GM12873 (cell line): ENCODE measurements around the gene PIGH.

Source experiments
- TF ChIP-seq, protein P1 (sequence below): IDR thresholded peaks from 2 replicates; pipeline ENCODE4 v1.5.1; 2012; ENCODE audit warnings: low read depth, mild to moderate bottlenecking, moderate library complexity, low read length, control low read depth; ENCODE audit not compliant: insufficient read depth; ENCODE audit errors: missing control alignments

The PIGH gene

DNA sequence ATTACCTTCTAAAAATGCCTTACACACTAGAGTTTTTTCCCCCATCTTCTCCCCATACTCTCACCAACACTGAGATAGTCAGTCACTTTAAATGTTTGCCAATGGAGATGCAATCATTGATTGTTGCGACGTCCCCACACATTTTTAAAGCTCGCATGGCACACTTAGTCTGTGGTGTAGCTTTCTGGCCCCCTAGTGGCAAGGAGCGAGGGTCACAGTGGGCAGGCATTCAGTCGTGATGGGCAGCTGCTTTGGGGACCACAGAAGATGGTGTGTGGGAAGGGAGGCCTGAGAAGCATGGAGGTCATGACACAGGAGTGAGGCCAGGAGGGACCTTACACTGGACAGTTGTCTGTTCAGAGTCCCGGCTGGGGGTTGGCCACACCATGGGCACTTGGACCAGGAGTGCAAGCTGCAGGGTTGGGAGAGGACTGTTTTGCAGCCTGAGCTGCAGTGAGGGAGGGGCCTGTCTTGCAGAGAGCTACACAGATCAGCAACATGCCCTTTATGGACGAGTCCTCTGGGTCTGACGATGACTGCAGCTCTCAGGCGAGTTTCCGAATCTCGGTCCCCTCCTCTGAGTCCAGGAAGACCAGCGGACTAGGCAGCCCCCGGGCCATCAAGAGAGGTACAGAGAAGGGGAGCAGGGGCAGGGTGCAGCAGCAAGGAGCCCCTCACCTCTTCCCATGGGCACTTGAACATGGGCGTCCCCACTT is 28.6 kb downstream of the PIGH start:
- TF ChIP-seq, protein P1, sequence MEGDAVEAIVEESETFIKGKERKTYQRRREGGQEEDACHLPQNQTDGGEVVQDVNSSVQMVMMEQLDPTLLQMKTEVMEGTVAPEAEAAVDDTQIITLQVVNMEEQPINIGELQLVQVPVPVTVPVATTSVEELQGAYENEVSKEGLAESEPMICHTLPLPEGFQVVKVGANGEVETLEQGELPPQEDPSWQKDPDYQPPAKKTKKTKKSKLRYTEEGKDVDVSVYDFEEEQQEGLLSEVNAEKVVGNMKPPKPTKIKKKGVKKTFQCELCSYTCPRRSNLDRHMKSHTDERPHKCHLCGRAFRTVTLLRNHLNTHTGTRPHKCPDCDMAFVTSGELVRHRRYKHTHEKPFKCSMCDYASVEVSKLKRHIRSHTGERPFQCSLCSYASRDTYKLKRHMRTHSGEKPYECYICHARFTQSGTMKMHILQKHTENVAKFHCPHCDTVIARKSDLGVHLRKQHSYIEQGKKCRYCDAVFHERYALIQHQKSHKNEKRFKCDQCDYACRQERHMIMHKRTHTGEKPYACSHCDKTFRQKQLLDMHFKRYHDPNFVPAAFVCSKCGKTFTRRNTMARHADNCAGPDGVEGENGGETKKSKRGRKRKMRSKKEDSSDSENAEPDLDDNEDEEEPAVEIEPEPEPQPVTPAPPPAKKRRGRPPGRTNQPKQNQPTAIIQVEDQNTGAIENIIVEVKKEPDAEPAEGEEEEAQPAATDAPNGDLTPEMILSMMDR, result peak; percentile 90

DNA sequence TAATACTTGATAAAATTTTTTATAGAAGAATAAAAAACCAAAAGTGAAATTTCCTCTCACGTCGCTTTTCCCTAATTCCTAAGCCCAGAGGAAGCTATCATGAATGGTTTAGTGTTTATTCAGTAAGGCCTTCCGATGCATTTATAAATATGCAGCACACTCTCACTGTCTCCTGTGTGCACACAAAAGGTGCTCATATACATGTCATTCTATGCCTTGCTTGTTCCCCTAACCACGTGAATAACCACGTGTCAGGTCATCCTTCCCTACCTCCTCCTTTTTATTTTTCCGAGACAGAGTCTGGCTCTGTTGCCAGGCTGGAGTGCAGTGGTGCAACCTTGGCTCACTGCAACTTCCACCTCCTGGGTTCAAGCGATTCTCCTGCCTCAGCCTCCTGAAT is 29.6 kb downstream of the PIGH start:
- TF ChIP-seq, protein P1, result no peak

DNA sequence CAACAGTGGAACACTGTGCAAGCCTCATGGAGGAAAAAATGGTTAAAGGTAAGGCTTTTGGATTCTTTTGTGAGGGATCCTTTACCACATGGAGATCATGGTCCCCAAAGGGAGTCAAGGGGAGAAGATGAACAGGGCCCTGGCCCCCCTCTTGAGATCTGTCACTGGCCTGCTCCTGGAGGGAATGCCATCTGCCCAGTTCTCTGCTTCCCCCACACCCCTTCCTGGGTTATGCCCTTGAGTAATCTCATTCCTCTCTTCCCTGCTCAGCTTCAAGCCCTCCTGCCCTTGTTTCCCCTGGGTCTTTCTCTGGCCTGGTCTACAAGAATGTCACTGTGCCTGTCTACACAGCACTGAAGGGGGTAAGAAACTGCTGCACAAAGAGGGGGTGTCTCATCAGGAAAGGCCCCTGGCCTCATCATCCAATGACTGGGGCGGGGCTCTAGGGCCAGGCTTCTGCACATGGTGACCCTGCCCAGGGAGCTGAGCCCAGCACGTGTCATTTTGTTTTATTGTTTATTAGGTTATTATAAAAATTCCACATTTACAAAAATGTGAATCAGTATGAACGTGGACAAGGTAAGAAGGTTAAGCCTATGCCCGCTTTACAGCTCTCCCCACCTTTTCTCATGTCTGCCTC is 30.3 kb downstream of the PIGH start:
- TF ChIP-seq, protein P1, result no peak

DNA sequence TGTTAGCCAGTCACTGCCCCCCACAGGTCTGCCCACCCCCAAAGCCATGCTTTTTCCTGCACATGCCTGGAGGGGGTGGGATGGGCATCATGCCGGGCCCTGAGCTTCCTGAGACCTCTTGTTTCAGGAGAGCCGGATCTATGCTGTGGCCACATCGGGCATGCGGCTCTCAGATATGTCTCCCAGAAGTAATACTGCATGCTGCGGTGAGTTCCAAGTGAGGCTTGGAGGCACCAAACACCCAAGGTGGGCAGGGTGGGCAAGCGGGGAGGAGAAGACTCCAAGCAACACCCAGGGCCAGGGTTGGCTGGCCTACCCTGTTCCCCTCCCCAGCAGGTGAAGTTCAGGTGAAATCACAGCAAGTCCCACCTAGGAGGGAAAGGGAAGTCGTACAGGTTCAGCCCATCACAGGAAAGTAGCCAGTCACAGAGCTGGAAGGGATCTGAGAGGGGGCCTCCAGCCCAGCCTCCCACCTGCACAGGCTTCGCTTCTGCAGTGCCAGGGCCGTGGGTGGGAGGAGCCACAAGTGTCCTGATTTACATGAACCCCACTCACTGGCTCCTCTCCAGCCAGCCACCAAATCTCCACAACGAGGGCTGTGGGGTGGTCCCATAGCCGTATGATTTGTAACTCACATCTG is 30.9 kb downstream of the PIGH start:
- TF ChIP-seq, protein P1, result no peak

DNA sequence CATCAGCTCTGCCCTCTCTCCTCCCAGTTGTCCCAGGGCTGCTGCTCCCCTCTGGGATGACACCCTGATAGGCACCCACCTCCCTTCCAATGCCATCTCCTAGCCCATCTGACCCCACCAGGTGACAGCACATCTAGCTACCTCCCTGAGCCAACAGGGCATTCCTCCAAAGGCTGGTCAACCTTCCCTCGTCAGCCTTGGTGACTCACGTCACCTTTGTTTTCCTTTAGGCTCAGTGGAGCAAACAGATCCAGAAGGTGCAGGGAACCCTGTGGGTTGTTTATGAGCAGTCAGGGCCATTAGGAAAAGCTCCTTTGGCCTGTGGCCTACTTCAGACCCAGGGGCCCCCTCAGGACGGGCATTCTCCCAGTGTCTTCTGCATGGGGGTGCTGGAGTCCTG is 32.4 kb downstream of the PIGH start:
- TF ChIP-seq, protein P1, result no peak

DNA sequence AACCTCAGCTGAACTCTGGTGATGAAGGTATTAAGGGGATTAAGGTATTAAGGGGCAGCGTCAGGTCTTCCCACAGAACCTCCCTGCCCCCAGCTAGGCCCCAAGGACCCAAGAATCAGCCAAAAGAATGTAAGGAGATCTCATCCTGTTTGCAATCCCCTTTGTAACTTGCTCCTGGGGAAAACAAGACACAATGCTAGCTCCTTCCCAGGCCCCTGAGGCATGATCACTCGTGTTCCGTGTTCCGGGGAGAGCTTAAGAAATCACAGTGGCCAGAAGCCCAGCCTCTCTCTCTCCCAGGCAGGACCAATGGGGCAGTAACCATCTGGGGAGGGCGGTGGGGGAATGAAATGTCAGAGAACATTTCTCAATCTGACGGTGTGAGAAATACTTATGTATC is 33.2 kb downstream of the PIGH start:
- TF ChIP-seq, protein P1, result no peak

DNA sequence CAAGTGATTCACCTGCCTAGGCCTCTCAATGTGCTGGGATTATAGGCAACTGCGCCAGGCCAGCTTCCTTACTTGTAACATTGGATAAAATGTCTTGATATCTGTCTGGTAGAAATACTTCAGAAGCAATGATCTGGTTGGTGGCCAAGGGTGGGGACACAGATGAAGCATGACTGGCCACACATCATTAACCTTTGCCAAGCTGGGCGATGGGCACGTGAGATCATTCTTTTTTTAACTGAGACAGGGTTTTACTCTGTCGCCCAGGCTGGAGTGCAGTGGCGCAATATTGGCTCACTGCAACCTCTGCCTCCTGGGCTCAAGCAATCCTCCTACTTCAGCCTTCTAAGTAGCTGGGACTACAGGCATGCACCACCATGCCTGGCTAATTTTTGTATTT is 35.8 kb downstream of the PIGH start:
- TF ChIP-seq, protein P1, result no peak
